ENCODE data around the gene ATAD3C. TPM values are rescaled to one million over a fixed set of nuclear protein-coding genes. Genes with fewer than 3 reads are reported as not detected.
"Not testable (repeated sequence)": the region's sequence is repeated elsewhere in the genome, so short reads cannot be mapped to it uniquely, and the experiment has no call there.

Gene ATAD3C
- total RNA-seq, 2 donors from 2014 or later = 1.1 to 1.9 TPM

- ATAC-seq (peak; percentile 20 to 39), DNase-seq (ENCODE audit: low spot score in 2 of 2) (peak in 1 of 2 donors; percentile 31)
- peak overlapping the region; percentile 61 to 81 for H3K27ac Mint-ChIP-seq
- not testable (repeated sequence) for H3K36me3 Mint-ChIP-seq, H3K9me3 Mint-ChIP-seq
Observed at GRCh38 chr1:1472053-1472876, 22.8 kb downstream of the ATAD3C start.

DNA sequence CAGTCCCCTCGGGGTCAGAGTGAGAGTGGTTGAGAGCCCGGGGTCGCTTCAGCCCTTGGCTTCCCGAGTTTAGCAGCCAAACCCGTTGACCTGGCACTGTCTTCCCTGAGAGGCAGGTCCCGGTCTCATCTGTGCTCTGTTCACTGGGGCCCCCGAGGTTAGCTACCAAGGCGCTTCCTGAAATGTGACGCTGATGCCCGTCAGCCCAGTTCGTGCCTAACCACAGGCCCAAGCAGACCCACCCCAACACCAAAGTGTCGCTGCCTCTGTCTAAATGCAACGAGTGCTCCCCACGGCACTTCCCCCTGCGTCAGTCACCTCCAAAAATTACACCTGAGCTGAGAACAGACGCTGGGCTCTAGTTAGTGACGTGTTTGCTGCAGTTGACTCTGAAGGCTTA is 26.5 kb downstream of the ATAD3C start:
- H3K9me3 Mint-ChIP-seq; DNase-seq (ENCODE audit: low spot score in 2 of 2); H3K27ac Mint-ChIP-seq; ATAC-seq: not testable (repeated sequence)
- H3K36me3 Mint-ChIP-seq = peaks cover 13 to 14% of the 10 kb centered on the region in 2 donors

GRCh38 chr1:1477206-1477605 is 27.7 kb downstream of the ATAD3C start:
- no peak for ATAC-seq

DNA sequence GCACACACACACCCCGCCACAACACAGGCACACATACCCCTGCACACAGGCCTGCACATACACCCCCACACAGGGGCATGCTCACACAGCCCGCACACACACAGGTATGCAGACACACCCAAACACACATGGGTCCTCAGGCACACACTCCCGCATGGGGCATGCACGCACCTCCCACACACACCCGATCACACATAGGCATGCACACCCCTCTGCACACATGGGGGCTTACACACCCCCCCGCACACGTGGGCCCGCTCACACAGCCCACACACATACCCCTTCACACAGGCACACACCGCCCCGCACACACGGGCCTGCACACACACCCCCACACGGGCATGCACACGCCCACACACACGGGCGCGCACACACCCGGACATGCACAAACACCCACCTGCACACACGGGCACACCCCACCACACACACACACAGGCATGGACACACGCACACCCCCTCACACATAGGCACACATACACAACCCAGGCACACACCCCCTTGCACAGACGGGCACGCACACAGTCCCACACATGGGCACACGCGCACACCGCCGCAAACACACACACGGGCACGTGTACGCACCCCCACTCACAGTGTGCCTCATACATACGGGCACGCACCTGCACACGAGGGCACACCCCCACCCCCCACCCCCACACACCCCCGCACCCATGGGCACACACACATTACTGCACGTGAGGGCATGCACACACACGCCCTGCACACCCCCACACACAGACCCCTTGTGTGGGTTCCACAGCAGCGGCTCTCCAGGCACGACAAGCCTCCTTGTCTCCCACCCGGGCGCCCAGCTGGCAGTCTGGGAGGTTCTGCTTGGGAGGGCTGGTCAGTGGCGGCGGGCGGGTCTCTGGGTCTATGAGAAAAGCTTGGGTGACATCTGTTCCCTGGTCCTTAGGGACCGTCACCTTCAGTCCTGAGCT is 30.3 kb downstream of the ATAD3C start:
- no peak for DNase-seq (ENCODE audit: low spot score in 2 of 2)
- peaks cover 10 to 14% of the 10 kb centered on the region in 2 donors for H3K36me3 Mint-ChIP-seq
- ATAC-seq = peak in 1 of 2 donors; percentile 26

More at GRCh38 chr1:1477206-1477605, 27.7 kb downstream of the ATAD3C start:
- no peak for DNase-seq (ENCODE audit: low spot score in 2 of 2)
- Mint-ChIP-seq H3K9me3 (no peaks in the 10 kb centered on the region), H3K27ac (no peak overlapping the region), H3K36me3 (peaks cover 10 to 14% of the 10 kb centered on the region in 2 donors)

GRCh38 chr1:1480488-1480867 is 31.0 kb downstream of the ATAD3C start:
- H3K36me3 Mint-ChIP-seq = peaks cover 10 to 14% of the 10 kb centered on the region in 2 donors
- not testable (repeated sequence) for ATAC-seq; DNase-seq (ENCODE audit: low spot score in 2 of 2); H3K9me3 Mint-ChIP-seq; H3K27ac Mint-ChIP-seq

More for the DNA sequence above, 30.3 kb downstream of the ATAD3C start:
- Mint-ChIP-seq H3K9me3 (no peaks in the 10 kb centered on the region), H3K27ac (no peak overlapping the region)

DNA sequence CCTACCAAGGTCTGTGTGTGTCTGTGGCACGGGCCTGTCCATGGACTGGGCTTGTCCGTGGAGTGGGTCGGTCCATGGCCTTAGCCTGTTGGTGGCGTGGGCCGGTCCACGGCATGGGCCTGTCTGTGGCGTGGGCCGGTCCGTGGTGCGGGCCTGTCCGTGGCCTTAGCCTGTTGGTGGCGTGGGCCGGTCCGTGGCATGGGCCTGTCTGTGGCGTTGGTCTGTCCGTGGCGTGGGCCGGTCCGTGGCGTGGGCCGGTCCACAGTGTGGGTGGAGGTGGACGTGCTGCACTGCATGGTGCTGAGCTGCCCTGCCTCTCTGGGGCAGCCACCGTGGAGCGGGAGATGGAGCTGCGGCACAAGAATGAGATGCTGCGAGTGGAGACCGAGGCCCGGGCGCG is 32.3 kb downstream of the ATAD3C start:
- ATAC-seq; DNase-seq (ENCODE audit: low spot score in 2 of 2); H3K27ac Mint-ChIP-seq; H3K9me3 Mint-ChIP-seq: not testable (repeated sequence)
- peaks cover 10 to 14% of the 10 kb centered on the region in 2 donors for H3K36me3 Mint-ChIP-seq

- Mint-ChIP-seq H3K9me3 (no peaks in the 10 kb centered on the region), H3K36me3 (peaks cover 10 to 14% of the 10 kb centered on the region in 2 donors), H3K27ac (no peak overlapping the region)
- no peak for ATAC-seq
- DNase-seq (ENCODE audit: low spot score in 2 of 2) = no peak
Observed at GRCh38 chr1:1482856-1483255, 33.4 kb downstream of the ATAD3C start.

GRCh38 chr1:1483714-1484113 is 34.2 kb downstream of the ATAD3C start:
- Mint-ChIP-seq H3K27ac (no peak overlapping the region), H3K36me3 (peaks cover 10% of the 10 kb centered on the region in 2 donors), H3K9me3 (no peaks in the 10 kb centered on the region)
- ATAC-seq (no peak), DNase-seq (ENCODE audit: low spot score in 2 of 2) (no peak)

DNA sequence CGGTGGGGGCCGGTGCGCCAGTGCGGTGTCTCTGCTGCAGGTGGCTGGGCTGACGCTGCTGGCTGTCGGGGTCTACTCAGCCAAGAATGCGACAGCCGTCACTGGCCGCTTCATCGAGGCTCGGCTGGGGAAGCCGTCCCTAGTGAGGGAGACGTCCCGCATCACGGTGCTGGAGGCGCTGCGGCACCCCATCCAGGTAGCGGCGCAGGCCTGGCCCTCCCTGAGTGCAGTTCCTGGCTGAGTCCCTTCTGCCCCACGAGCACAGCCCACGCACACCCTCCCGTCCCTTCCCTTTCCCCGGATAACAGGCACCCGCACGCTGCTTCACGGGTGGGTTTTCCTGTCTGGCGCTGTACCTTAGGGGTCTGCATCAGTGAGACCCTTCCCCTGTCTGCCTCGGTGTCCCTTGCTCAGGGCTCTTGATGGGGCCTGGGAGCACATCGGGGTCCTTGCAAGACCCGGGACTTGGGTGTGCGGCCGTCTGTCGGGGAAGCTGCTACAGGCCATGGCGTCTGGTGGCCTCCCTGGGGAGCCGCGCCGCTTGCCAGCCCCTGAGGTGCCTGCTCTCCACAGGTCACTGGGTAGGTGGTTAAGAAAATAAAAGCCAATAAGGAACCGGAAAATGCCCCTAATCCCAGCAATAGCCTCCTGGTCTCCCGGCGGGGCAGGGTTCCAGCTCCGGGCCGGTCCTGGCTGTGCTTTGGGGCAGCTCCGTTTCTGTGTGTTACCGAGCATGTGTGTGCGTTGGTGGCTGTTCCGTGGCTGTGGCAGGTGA is 35.7 kb downstream of the ATAD3C start:
- not testable (repeated sequence) for H3K27ac Mint-ChIP-seq; ATAC-seq; H3K36me3 Mint-ChIP-seq; H3K9me3 Mint-ChIP-seq; DNase-seq (ENCODE audit: low spot score in 2 of 2)

DNA sequence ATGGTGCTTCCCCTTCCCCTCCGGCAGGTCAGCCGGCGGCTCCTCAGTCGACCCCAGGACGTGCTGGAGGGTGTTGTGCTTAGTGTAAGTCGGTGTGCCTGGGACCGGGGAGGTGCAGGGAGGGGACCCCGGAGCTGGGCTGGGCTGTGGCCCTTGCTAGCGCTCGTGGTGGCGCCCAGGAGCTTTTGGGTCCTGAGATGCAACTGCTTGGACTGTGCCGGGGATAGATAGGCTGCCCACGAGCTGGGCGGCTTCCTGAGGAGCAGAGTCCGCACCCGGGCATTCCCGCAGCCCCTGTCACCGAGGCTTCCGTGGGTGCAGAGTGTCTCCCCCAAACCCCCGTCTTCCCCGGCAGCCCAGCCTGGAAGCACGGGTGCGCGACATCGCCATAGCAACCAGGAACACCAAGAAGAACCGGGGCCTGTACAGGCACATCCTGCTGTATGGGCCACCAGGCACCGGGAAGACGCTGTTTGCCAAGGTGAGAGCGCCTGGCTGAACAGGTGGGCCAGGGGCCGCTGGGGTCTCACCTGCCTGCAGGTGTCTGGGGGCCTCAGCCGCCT is 36.3 kb downstream of the ATAD3C start:
- H3K27ac Mint-ChIP-seq; DNase-seq (ENCODE audit: low spot score in 2 of 2); H3K36me3 Mint-ChIP-seq; H3K9me3 Mint-ChIP-seq; ATAC-seq: not testable (repeated sequence)

- peaks cover 14 to 22% of the 10 kb centered on the region in 2 donors for H3K36me3 Mint-ChIP-seq
- H3K27ac Mint-ChIP-seq = no peak overlapping the region
- no peak for DNase-seq (ENCODE audit: low spot score in 2 of 2)
- no peak for ATAC-seq
- H3K9me3 Mint-ChIP-seq = no peaks in the 10 kb centered on the region
Observed at GRCh38 chr1:1487701-1488100, 38.2 kb downstream of the ATAD3C start.

- H3K27ac Mint-ChIP-seq = no peak overlapping the region
- H3K9me3 Mint-ChIP-seq = no peaks in the 10 kb centered on the region
- H3K36me3 Mint-ChIP-seq = peaks cover 21 to 31% of the 10 kb centered on the region in 2 donors
- no peak for DNase-seq (ENCODE audit: low spot score in 2 of 2)
- no peak for ATAC-seq
Observed at GRCh38 chr1:1489231-1489630, 39.7 kb downstream of the ATAD3C start.

DNA sequence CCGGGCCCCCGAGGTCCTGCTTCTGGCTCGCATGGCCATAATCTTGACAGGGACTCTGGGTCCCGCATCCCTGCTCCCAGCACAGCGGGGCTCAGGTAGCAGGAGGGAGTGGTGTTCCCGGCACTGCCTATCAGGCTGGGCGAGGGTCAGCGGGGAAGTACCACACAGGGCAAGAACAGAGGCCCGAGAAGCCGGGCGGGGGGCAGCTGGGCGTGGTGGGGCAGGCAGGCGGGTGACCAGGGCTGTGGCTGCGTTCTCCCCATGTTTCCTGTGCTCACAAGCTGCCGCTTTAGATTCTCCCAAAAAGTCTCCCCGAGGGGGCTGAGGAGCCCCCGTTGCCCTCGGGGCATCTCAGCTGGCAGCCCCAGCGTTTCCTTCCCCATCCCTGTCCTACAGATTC is 40.4 kb downstream of the ATAD3C start:
- Mint-ChIP-seq H3K36me3 (peaks cover 21 to 31% of the 10 kb centered on the region in 2 donors), H3K27ac (no peak overlapping the region), H3K9me3 (no peaks in the 10 kb centered on the region)
- DNase-seq (ENCODE audit: low spot score in 2 of 2) = no peak
- ATAC-seq = no peak

DNA sequence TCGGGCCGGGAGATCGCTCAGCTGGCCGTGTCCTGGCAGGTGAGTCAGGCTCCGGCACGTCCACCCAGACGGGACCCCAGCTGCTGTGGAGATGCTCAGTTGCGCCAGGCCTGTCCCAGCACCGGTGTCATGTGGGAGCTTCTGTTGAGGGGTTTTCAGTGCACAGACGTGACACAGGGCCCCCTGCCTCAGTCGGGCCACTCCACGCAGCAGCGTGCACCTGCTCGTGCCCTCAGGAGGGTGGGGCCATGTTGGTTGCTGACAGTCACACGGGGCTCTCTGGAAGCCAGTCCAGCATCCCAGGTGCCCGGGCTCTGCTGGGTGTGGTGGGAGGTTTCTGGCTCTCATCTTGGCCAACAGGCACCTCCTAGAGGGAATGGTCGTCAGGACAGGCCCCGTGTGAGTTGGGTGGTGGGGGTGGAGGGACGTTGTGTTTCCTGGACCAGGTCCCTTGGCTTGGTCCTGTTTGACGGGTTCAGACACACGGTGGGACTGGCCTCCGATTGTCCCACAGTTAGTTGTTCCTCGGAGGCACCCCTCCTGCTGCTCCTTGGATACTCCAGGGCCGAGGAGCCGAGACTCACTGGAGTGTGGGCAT is 41.2 kb downstream of the ATAD3C start:
- Mint-ChIP-seq H3K36me3 (peaks cover 21 to 31% of the 10 kb centered on the region in 2 donors), H3K27ac (no peak overlapping the region), H3K9me3 (no peaks in the 10 kb centered on the region)
- DNase-seq (ENCODE audit: low spot score in 2 of 2) (no peak), ATAC-seq (no peak)

DNA sequence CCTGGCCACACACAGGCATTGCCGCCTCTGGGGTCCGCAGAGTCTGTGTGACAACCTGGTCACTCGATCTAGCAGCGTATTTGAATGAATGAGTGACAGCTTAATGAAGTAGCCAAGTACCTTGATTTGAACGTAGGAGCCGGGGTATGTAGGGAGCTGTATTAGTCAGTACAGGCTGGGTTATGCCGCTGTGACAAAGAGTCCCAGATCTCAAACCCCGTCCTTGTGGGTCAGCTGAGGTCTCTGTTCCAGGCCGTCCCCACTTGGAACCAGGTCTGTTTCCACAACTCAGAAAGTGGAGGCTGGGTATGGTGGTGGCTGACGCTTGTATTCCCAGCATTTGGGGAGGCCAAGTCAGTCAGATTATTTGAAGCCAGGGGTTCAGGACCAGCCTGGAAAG is 42.1 kb downstream of the ATAD3C start:
- DNase-seq (ENCODE audit: low spot score in 2 of 2) = no peak
- no peaks in the 10 kb centered on the region for H3K9me3 Mint-ChIP-seq
- no peak for ATAC-seq
- no peak overlapping the region for H3K27ac Mint-ChIP-seq
- H3K36me3 Mint-ChIP-seq = peaks cover 21 to 31% of the 10 kb centered on the region in 2 donors

DNA sequence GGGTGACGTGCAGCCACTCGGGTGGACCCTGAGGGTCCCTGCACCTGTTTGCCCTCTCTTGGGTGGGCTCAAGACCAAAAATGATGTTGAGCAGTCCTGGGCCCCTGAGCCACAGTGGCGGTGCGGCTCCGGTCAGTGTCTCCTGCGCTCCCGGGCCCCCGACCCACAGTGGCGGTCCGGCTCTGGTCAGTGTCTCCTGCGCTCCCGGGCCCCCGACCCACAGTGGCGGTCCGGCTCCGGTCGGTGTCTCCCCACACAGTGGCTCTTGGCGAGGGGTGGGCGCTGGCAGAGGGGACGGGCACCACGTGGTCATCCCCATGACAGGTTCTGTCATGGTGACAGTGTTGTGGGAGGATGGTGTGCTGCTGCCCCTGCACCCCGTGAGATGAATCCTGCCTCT is 44.8 kb downstream of the ATAD3C start:
- not testable (repeated sequence) for H3K27ac Mint-ChIP-seq; DNase-seq (ENCODE audit: low spot score in 2 of 2); ATAC-seq; H3K9me3 Mint-ChIP-seq
- H3K36me3 Mint-ChIP-seq = peaks cover 16 to 31% of the 10 kb centered on the region in 2 donors
